Natural killer cell (primary cell): ENCODE measurements around the gene C11orf21. TPM values are rescaled to one million over a fixed set of nuclear protein-coding genes. Genes with fewer than 3 reads are reported as not detected.

Source experiments
- ATAC-seq, 3 donors: fragments of 150-1000 bp in 2 of 3; fragments of 200-7000 bp in 1 of 3; cut with Tn5 transposase; 1 replicate in 1 of 3; 2 replicates in 2 of 3; pipeline ENCODE4 v1.10.0; 2021; ENCODE audit warnings: mild to moderate bottlenecking in 2 of 3, moderate library complexity in 2 of 3
- DNase-seq, 2 donors: peaks; one replicate each; pipeline versions ENCODE4 v3.0.0 to v3.0.0-alpha.2; 2013 to 2021; ENCODE audit warnings: mixed read lengths in 1 of 2
- H3K27ac ChIP-seq: one replicate; pipeline ENCODE4 v1.5.1; 2013; ENCODE audit warnings: mild to moderate bottlenecking, low read length
- H3K27me3 ChIP-seq: one replicate; pipeline ENCODE4 v1.6.1; 2013; ENCODE audit warnings: low read length; ENCODE audit not compliant: control insufficient read depth, insufficient read depth
- H3K36me3 ChIP-seq: one replicate; pipeline ENCODE4 v1.6.1; 2013; ENCODE audit warnings: low read length; ENCODE audit not compliant: control insufficient read depth, insufficient read depth
- H3K4me1 ChIP-seq: one replicate; pipeline ENCODE4 v1.6.1; 2013; ENCODE audit warnings: low read length; ENCODE audit not compliant: control insufficient read depth, insufficient read depth
- H3K4me3 ChIP-seq: one replicate; pipeline ENCODE4 v1.5.1; 2013; ENCODE audit warnings: low read length
- H3K9me3 ChIP-seq: one replicate; pipeline ENCODE4 v1.6.1; 2013; ENCODE audit warnings: low read length; ENCODE audit not compliant: control insufficient read depth, insufficient read depth
- H3K27ac Mint-ChIP-seq, 2 donors: one replicate each; pipeline ENCODE4 v1.8.0; 2022; ENCODE audit warnings: mild to moderate bottlenecking in 2 of 2, mixed read lengths in 2 of 2, moderate library complexity in 1 of 2
- H3K27me3 Mint-ChIP-seq, 2 donors: one replicate each; pipeline ENCODE4 v1.8.0; 2022; ENCODE audit warnings: low read depth in 2 of 2, mixed read lengths in 2 of 2
- H3K36me3 Mint-ChIP-seq: one replicate; pipeline ENCODE4 v1.8.0; 2022; ENCODE audit warnings: mixed read lengths
- H3K4me1 Mint-ChIP-seq, 2 donors: one replicate each; pipeline ENCODE4 v1.8.0; 2022; ENCODE audit warnings: mixed read lengths in 2 of 2
- H3K4me3 Mint-ChIP-seq: one replicate; pipeline ENCODE4 v1.8.0; 2022; ENCODE audit warnings: mild to moderate bottlenecking, moderate library complexity, mixed read lengths
- H3K9me3 Mint-ChIP-seq, 2 donors: one replicate each; pipeline ENCODE4 v1.8.0; 2022; ENCODE audit warnings: mixed read lengths in 2 of 2
- WGBS: methylation state at CpG from one replicate; pipeline ENCODE4 v1.1.7; 2013; ENCODE audit warnings: missing lambda C conversion rate; ENCODE audit not compliant: insufficient coverage; 5-methylcytosine and 5-hydroxymethylcytosine counted together
- intact Hi-C: fragments of 100-400 bp; cut with micrococcal nuclease; formaldehyde crosslinking; loops from one replicate; pipeline ENCODE4 v1.14.2; 2022
- total RNA-seq, 4 donors: library from RNA; stranded (reverse); fragments of 120-200 nt in 1 of 4; gene quantifications; one replicate each; pipeline versions ENCODE4 v1.2.3 to v1.2.4, GENCODE V29; 2013 to 2022
- TF ChIP-seq, protein P1 (sequence below): fragments of 200-600 bp; IDR thresholded peaks from one replicate; pipeline ENCODE4 v1.8.0; 2022; ENCODE audit warnings: antibody characterized with exemption

The C11orf21 gene
- total RNA-seq, 3 donors from 2014 or later (not counting 1 experiment from before 2014, with no cell fraction given), result 227 to 325 (median 237) TPM

DNA sequence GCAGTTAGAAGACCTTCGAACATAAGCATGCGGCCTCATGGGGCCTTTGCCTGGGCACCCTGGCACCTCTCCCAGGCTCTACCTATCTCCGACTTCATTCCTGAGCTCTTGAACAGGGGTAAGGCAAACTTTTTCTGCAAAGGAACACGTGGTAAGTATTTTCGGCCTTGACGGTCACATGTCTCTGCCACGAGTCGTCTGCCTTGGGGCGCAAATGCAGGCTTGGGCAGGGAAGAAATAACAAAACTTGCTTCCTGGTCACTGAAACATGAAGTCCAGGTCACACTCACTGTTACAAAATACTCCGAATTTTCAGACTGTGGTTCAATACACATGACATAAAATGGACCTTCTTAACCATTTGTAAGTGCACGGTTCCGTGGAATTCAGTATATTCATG is 27.9 kb downstream of the C11orf21 start:
- Histone ChIP-seq H3K27ac (no peak overlapping the region), H3K4me3 (no peak overlapping the region), H3K27me3 (peaks cover 2% of the 10 kb centered on the region), H3K9me3 (no peaks in the 10 kb centered on the region), H3K4me1 (peaks cover 19% of the 10 kb centered on the region), H3K36me3 (no peaks in the 10 kb centered on the region)
- H3K4me1 Mint-ChIP-seq, result peaks cover 9 to 25% of the 10 kb centered on the region in 2 donors
- WGBS, result 91% methylated on average over 12 of the region's 12 CpGs
- peaks cover 0 to under 1% of the 10 kb centered on the region in 2 donors for H3K9me3 Mint-ChIP-seq
- intact Hi-C loops, result no loop called here
- no peak overlapping the region for H3K4me3 Mint-ChIP-seq
- ATAC-seq (no peak), DNase-seq (no peak)
- H3K27me3 Mint-ChIP-seq, result peaks cover 0 to 5% of the 10 kb centered on the region in 2 donors
- no peaks in the 10 kb centered on the region for H3K36me3 Mint-ChIP-seq
- H3K27ac Mint-ChIP-seq, result no peak overlapping the region
- TF ChIP-seq, protein P1, sequence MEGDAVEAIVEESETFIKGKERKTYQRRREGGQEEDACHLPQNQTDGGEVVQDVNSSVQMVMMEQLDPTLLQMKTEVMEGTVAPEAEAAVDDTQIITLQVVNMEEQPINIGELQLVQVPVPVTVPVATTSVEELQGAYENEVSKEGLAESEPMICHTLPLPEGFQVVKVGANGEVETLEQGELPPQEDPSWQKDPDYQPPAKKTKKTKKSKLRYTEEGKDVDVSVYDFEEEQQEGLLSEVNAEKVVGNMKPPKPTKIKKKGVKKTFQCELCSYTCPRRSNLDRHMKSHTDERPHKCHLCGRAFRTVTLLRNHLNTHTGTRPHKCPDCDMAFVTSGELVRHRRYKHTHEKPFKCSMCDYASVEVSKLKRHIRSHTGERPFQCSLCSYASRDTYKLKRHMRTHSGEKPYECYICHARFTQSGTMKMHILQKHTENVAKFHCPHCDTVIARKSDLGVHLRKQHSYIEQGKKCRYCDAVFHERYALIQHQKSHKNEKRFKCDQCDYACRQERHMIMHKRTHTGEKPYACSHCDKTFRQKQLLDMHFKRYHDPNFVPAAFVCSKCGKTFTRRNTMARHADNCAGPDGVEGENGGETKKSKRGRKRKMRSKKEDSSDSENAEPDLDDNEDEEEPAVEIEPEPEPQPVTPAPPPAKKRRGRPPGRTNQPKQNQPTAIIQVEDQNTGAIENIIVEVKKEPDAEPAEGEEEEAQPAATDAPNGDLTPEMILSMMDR, result no peak

DNA sequence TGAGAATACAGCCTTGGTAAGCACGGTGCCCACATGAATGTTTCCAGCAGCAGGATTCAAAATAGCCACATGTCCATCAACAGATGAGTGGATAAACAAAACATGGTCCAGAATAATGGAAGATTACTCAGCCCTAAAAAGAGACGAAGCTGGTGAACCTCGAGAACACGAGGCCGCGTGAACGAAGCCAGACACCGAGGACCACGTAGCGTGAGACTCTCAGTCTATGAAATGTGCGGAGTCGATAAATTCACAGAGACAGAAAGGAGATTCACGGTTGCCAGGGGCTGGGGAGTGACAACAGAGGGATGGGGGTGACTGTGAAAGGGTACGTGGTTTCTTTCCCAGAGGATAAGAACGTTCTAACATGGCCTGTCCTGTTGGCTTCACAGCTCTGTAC is 28.4 kb downstream of the C11orf21 start:
- no peak for DNase-seq
- Mint-ChIP-seq H3K4me1 (peaks cover 14 to 30% of the 10 kb centered on the region in 2 donors), H3K9me3 (no peaks in the 10 kb centered on the region), H3K27me3 (peaks cover 0 to 5% of the 10 kb centered on the region in 2 donors), H3K36me3 (no peaks in the 10 kb centered on the region), H3K4me3 (no peak overlapping the region), H3K27ac (peak overlapping the region in 1 of 2 donors; percentile 20)
- H3K27me3 ChIP-seq, result peaks cover 2% of the 10 kb centered on the region
- H3K9me3 ChIP-seq, result no peaks in the 10 kb centered on the region
- peaks cover 24% of the 10 kb centered on the region for H3K4me1 ChIP-seq
- ATAC-seq, result no peak
- intact Hi-C loops, result no loop called here
- TF ChIP-seq, protein P1, result no peak
- H3K4me3 ChIP-seq, result no peak overlapping the region
- H3K27ac ChIP-seq, result no peak overlapping the region
- WGBS, result 90% methylated on average over 13 of the region's 15 CpGs
- H3K36me3 ChIP-seq, result no peaks in the 10 kb centered on the region

DNA sequence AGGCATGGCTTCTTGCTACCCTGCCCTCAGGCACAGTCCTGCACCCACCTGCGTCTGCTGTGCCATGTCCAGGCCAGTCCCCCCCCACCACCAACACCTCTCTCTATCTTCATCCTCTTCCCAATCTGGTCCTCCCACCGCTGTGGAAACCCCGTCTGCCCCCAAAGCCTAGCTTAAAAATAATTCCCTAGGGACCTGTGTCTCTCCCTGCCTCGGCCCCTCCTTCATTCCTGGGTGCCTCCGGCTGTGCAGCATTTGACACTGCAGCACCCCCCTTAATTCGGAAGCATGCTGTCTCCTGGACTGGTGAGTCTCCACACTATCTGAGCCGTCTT is 28.8 kb downstream of the C11orf21 start:
- H3K9me3 Mint-ChIP-seq, result no peaks in the 10 kb centered on the region
- peak overlapping the region in 1 of 2 donors; percentile 20 for H3K27ac Mint-ChIP-seq
- ATAC-seq (no peak), DNase-seq (no peak)
- intact Hi-C loops, result no loop called here
- H3K27ac ChIP-seq, result no peak overlapping the region
- H3K36me3 ChIP-seq, result no peaks in the 10 kb centered on the region
- no peaks in the 10 kb centered on the region for H3K9me3 ChIP-seq
- H3K4me1 ChIP-seq, result peaks cover 28% of the 10 kb centered on the region
- no peak overlapping the region for H3K4me3 ChIP-seq
- peaks cover 0 to 3% of the 10 kb centered on the region in 2 donors for H3K27me3 Mint-ChIP-seq
- WGBS, result 91% methylated on average over 7 of the region's 7 CpGs
- peaks cover 2% of the 10 kb centered on the region for H3K27me3 ChIP-seq
- no peak overlapping the region for H3K4me3 Mint-ChIP-seq
- H3K4me1 Mint-ChIP-seq, result peaks cover 16 to 33% of the 10 kb centered on the region in 2 donors
- H3K36me3 Mint-ChIP-seq, result no peaks in the 10 kb centered on the region
- TF ChIP-seq, protein P1, result no peak

DNA sequence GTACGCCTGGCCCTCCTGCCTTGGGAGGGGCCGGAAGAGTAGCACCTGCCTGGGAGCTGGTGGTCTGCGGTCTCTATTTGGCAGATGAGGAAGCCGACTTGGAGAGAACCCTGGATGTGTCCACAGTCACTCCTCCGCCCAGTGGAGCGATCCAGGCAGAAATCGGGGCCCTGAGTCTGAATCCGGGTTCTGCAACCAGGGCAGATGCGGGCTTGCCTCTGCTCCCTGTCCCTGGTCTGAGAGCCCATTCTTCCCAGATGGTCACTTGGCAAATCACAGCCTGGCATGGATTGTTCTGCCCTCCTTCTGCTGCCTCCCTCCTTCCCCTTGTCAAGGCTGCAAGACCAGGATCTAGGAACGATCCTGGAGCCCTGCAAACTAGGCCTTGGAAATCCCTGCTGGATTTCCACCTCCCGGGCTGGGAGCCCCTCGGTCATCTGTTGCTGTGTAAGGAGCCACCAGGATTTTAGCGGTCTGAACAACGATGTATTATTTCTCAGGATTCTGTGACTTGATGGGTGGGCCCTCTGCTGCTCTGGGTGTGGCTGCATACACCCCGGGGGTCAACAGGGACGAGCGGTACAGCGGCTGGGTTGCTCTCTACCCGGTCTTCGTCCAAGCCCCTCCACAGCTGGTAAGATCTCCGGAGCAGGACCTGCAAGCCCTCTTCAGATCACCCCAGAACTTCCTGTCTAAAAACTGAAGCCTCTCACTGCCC is 29.3 kb downstream of the C11orf21 start:
- Mint-ChIP-seq H3K9me3 (no peaks in the 10 kb centered on the region), H3K4me1 (peaks cover 13 to 33% of the 10 kb centered on the region in 2 donors), H3K4me3 (peak overlapping the region; percentile 56), H3K27me3 (no peaks in the 10 kb centered on the region), H3K27ac (peak overlapping the region in 1 of 2 donors; percentile 20), H3K36me3 (no peaks in the 10 kb centered on the region)
- peaks cover 33% of the 10 kb centered on the region for H3K4me1 ChIP-seq
- H3K4me3 ChIP-seq, result no peak overlapping the region
- H3K27ac ChIP-seq, result no peak overlapping the region
- peaks cover 2% of the 10 kb centered on the region for H3K27me3 ChIP-seq
- no peak for ATAC-seq
- DNase-seq, result peak in 1 of 2 donors; percentile 13
- no peaks in the 10 kb centered on the region for H3K36me3 ChIP-seq
- WGBS, result 91% methylated on average over 21 of the region's 21 CpGs
- H3K9me3 ChIP-seq, result no peaks in the 10 kb centered on the region
- TF ChIP-seq, protein P1, result no peak
- intact Hi-C loops, result no loop called here
